Measurements from ENCODE around the gene OTOF. TPM values are rescaled to one million over a fixed set of nuclear protein-coding genes. Genes with fewer than 3 reads are reported as not detected.

The OTOF gene
- total RNA-seq, 6 experiments from 2014 or later: 0.05 TPM; not detected in 5

DNA sequence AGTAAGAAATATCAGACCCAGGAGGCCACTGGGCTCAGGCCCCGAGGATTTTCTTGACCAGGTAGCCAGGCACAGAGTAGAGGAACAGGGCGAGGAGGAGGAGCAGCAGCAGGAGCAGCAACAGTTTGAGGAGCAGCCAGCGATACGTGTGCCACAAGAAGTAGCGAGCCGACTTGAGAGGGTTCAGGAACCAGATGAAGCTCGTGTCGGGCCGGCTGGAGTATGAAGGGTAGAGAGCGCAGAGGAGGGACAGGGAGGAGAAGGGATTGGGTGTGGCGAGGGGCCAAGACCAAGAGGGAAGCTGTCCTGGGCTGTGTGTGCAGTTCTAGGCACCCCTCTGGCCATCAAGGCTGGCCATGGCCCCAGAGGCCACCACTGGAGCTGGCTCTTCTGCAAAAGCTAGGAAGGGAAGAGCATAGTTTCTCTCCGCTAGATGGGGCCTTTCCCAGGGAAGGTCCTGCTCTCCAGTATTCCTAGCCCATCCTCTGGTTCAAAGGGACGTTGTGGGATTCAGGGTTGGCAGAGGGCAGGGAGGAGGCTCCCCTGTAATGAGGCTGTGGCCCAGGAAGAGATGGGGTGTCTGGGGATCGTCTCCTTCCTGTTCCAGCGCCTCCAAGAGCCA lies 17.8 kb downstream of the OTOF start:
- H3K36me3 Mint-ChIP-seq (ENCODE audit: low read depth): no peaks in the 10 kb centered on the region

DNA sequence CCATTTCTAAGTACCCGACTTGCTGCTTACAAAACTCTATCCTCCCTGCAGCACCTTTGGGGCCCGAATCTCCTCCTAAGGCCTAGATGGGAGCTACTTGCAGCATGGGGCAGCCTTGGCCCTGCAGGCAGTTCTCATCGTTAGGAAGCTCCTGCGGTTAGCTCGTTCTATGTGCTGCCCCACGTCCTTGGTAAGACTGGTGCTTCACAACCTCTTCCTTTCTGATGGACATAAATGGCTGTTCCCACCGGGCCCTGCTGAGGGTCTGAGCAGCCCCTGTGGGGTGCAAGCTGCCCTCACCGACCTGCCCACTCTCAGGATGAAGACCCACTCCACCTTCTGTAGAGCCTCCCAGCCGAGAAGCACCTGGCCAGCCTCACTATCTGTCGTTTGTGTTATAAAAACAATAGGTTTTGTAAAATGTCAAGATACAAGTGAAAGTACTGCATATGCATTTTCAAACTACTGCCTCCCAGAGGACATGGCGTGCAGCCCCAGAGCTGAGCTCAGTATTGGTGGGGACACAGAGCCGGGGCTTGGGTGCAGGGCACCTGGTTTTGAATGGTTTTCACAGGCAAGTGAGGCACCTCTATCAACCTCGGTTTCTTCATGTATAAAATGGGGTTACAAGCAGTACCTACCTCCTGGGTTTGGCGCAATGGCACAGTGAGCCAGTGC lies 19.4 kb downstream of the OTOF start:
- H3K36me3 Mint-ChIP-seq (ENCODE audit: low read depth): no peaks in the 10 kb centered on the region
- peaks cover 7% of the 10 kb centered on the region; the same call in 1 of the 2 replicates for H3K4me1 Mint-ChIP-seq (ENCODE audit: low read depth)
- no peak overlapping the region for H3K27ac Mint-ChIP-seq
- peak; percentile 25 for TF ChIP-seq CTCF (IDR thresholded peaks at IDR 0.05)
- H3K4me3 Mint-ChIP-seq: no peak overlapping the region
- peaks cover 28% of the 10 kb centered on the region for H3K27me3 Mint-ChIP-seq (ENCODE audit: insufficient read depth)
- DNase-seq: no peak
- H3K9me3 Mint-ChIP-seq: no peaks in the 10 kb centered on the region

More for the DNA sequence above, 17.8 kb downstream of the OTOF start:
- no peak for TF ChIP-seq CTCF (IDR thresholded peaks at IDR 0.05)
- no peak overlapping the region for H3K4me3 Mint-ChIP-seq
- H3K9me3 Mint-ChIP-seq: no peaks in the 10 kb centered on the region
- H3K27ac Mint-ChIP-seq: no peak overlapping the region
- peaks cover 7% of the 10 kb centered on the region; the same call in 1 of the 2 replicates for H3K4me1 Mint-ChIP-seq (ENCODE audit: low read depth)
- no peak for DNase-seq
- peaks cover 16% of the 10 kb centered on the region for H3K27me3 Mint-ChIP-seq (ENCODE audit: insufficient read depth)

DNA sequence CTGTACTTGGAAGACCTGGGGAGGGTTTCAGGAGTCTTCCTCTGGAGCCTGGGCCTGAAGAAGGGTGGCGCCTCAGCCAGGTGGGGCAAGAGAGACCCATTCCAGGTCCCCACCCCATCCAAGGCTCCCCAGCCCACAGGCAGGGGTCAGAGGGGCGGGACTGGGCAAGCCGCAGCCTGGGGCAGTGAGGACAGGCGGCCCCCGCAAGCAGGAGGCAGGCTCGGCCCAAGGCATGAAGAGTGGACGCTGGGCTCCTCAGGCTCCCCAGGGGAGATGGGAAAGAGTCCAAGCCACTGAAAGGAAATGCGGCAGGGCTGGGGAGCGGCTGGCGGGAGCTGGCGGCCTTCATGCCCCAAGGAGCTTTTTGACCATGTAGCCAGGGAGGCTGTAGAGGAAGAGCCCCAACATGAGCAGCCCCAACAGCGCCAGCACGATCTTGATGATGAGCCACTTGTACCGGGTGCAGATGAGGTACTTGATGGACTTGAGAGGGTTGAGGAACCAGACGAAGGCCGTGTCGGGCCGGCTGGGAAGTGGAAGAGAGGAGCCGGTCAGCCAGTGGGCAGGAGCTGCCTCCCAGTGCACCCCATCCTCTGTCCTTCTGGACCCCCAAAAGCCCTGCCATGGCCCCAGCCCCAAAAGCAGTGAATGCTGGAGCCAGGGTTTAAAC lies 20.1 kb downstream of the OTOF start:
- Mint-ChIP-seq H3K4me1 (ENCODE audit: low read depth) (peaks cover 7% of the 10 kb centered on the region; the same call in 1 of the 2 replicates), H3K4me3 (no peak overlapping the region), H3K9me3 (no peaks in the 10 kb centered on the region), H3K27ac (no peak overlapping the region), H3K36me3 (ENCODE audit: low read depth) (no peaks in the 10 kb centered on the region), H3K27me3 (ENCODE audit: insufficient read depth) (peaks cover 33% of the 10 kb centered on the region)
- no peak for DNase-seq
- no peak for TF ChIP-seq CTCF (IDR thresholded peaks at IDR 0.05)

- no peaks in the 10 kb centered on the region for H3K36me3 Mint-ChIP-seq (ENCODE audit: low read depth)
- no peak overlapping the region for H3K27ac Mint-ChIP-seq
- H3K4me1 Mint-ChIP-seq (ENCODE audit: low read depth): peaks cover 1% of the 10 kb centered on the region; the same call in 1 of the 2 replicates
- peaks cover 33% of the 10 kb centered on the region for H3K27me3 Mint-ChIP-seq (ENCODE audit: insufficient read depth)
- DNase-seq: no peak
- H3K4me3 Mint-ChIP-seq: no peak overlapping the region
- no peak for TF ChIP-seq CTCF (IDR thresholded peaks at IDR 0.05)
- no peaks in the 10 kb centered on the region for H3K9me3 Mint-ChIP-seq
Measured at GRCh38 chr2:26457251-26457666, 20.7 kb downstream of the OTOF start.

- Mint-ChIP-seq H3K27me3 (ENCODE audit: insufficient read depth) (peaks cover 33% of the 10 kb centered on the region), H3K36me3 (ENCODE audit: low read depth) (peaks cover 1% of the 10 kb centered on the region), H3K9me3 (peaks cover 2% of the 10 kb centered on the region; the same call in 1 of the 2 replicates), H3K4me1 (ENCODE audit: low read depth) (no peaks in the 10 kb centered on the region), H3K4me3 (no peak overlapping the region), H3K27ac (no peak overlapping the region)
- TF ChIP-seq CTCF (IDR thresholded peaks at IDR 0.05): no peak
- no peak for DNase-seq
Measured at GRCh38 chr2:26456440-26457250, 21.3 kb downstream of the OTOF start.
